Measurements from ENCODE around the gene CAMK2N1.

CAMK2N1 gene

GRCh38 chr1:20443703-20444586, 42.1 kb downstream of the CAMK2N1 start:
- DNase-seq (ENCODE audit: low spot score): no peak

DNA sequence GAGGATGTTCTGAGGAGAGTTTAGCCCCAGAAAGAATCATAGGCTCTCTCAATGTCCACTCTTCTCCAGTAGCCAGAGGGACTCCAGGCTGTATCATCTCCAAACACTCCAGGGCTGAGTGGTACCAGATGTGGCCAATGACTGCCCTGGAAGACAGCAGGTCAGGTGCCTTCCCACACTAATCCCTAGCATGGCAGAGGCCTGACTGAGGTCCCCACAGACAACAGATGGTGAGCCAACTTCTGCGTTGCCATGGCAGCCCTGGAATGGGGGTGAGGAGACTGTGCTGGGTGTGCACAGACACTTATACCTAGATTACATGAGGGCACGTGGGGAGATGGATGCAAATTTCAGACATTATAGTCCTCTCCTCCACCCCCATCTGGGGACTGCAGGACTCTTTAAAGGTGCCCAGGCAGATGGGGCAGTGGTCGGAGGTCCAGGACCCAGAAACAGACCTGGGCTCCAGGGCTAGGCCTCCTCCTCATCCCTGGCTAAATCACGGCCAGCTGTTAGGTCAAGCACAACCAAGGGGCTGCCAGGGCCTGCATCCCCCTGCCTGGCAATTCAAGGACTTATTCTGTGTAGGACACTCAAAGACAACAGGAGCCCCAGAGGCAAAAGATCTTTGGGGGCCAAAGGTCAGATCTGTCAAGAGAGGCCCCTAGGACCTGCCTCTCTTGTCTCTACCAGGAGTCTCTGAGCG, 42.9 kb downstream of the CAMK2N1 start:
- DNase-seq (ENCODE audit: low spot score): no peak

DNA sequence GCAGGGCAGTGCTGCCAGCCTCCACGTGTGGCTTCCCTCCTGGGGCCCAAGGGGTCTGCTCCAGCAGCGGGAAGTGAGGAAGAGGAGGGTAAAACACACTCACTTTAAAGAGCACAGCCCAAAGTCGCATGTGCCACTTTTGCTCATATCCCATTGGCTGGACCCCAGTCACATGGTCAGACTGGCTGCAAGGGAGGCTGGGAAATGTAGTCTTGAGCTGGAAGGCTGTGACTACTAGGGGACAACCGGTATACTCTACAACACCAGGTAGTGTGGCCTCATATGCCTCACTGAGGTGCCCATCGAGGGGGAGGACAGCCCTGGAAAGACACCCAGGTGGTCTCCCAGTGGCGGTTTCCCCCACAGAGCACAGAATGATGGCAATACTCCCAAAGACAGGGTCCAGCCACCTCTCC, 45.2 kb downstream of the CAMK2N1 start:
- DNase-seq (ENCODE audit: low spot score): peak; percentile 66

GRCh38 chr1:20439282-20439681, 46.7 kb downstream of the CAMK2N1 start:
- no peak for DNase-seq (ENCODE audit: low spot score)

DNA sequence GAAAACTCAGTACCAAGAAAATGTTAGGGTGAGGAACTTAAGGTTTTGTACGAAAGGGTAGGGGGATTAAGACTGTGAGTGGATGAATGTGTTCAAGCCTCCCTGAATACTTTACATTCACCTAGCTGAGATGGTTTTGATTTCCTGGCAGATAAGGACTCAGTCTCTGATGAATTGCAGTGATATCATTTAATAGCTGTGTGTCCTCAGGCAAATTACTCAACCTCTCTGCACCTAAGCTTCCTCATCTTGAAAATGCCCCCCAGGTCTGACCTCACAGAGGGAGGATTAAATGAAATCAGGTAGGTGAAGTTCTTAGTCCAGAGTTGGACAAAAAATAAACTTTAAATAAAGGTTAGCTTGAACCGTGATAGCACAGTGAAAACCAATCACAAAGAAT, 48.4 kb downstream of the CAMK2N1 start:
- no peak for DNase-seq (ENCODE audit: low spot score)

DNA sequence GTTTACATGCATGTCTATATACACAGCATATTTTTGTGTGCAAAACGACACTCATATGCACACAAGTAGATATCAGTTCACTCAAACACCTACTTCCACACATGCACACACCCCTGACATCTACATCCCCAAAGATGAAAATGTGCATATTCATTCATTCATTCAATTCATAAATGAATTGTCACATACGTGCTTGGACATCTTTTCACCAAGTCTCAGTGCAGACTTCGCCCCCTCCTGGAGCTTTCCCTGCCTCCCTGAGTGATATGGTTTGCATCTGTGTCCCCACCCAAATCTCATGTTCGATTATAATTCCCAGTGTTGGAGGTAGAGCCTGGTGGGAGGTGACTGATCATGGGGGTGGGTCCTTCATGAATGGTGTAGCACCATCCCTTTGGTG, 53.1 kb downstream of the CAMK2N1 start:
- no peak for DNase-seq (ENCODE audit: low spot score)

All from activated CD4-positive, alpha-beta T cell treated with anti-CD3 and anti-CD28 coated beads, Interleukin-2, Interleukin-4, amounts not matched to agents 100 ng/mL and 50 ng/mL, durations not matched to agents 16 hours and 8 hours (primary cell).